Psoas muscle (tissue), 8 donors: Measurements from ENCODE around the gene KCNMB1. TPM values are rescaled to one million over a fixed set of nuclear protein-coding genes. Genes with fewer than 3 reads are reported as not detected.

ENCODE experiments used
- ATAC-seq, 4 donors: fragments of 200-7000 bp; cut with Tn5 transposase; one replicate each; pipeline ENCODE4 v1.9.1; 2020; ENCODE audit warnings: moderate library complexity in 3 of 4, mild to moderate bottlenecking in 2 of 4
- DNase-seq, 2 donors: peaks; one replicate each; pipeline ENCODE4 v3.0.0-alpha.2; 2020
- H3K27ac ChIP-seq: fragments of 200-600 bp; one replicate; pipeline ENCODE4 v1.8.0; 2022
- H3K27me3 ChIP-seq, 3 donors: fragments of 200-600 bp in 1 of 3; one replicate each; pipeline versions ENCODE4 v1.6.1 to v1.8.0; 2013 to 2022; ENCODE audit warnings: low read length in 2 of 3, mild to moderate bottlenecking in 2 of 3, moderate library complexity in 1 of 3; ENCODE audit not compliant: insufficient read depth in 3 of 3
- H3K36me3 ChIP-seq, 2 donors: fragments of 200-600 bp in 1 of 2; one replicate each; pipeline versions ENCODE4 v1.6.1 to v1.8.0; 2013 to 2022; ENCODE audit warnings: low read depth in 1 of 2, mild to moderate bottlenecking in 1 of 2, moderate library complexity in 1 of 2; ENCODE audit not compliant: insufficient read depth in 1 of 2
- H3K4me1 ChIP-seq: fragments of 200-600 bp; one replicate; pipeline ENCODE4 v1.8.0; 2022
- H3K4me3 ChIP-seq: fragments of 200-600 bp; one replicate; pipeline ENCODE4 v1.8.0; 2022; ENCODE audit warnings: mild to moderate bottlenecking
- H3K9me3 ChIP-seq: fragments of 200-600 bp; one replicate; pipeline ENCODE4 v1.8.0; 2022
- CTCF ChIP-seq: fragments of 200-600 bp; IDR thresholded peaks from one replicate; pipeline ENCODE4 v1.8.0; 2022; ENCODE audit warnings: antibody characterized with exemption
- WGBS, 3 donors: extraction: QIAGEN DNeasy Blood & Tissue Kit; methylation state at CpG; one replicate each; pipeline versions ENCODE4 v1.1.6 to v1.1.7; 2013; 5-methylcytosine and 5-hydroxymethylcytosine counted together
- intact Hi-C, 2 donors: fragments of 100-400 bp; cut with DNase I; formaldehyde crosslinking; loops; one replicate each; pipeline versions ENCODE4 v1.11.0 to v1.14.2; 2022
- polyA plus RNA-seq, 3 donors: library from polyadenylated mRNA; stranded (reverse); fragments of 200-250 nt; gene quantifications; one replicate each; pipeline ENCODE4 v1.2.3, GENCODE V29; 2013
- total RNA-seq, 4 donors: library from RNA; stranded (reverse); fragmentation: NEBNext Ultra II Directional in 2 of 4; extraction: Animal tissue kit (Norgen Biotek cat#: 25700) in 2 of 4; gene quantifications; one replicate each; pipeline versions ENCODE4 v1.2.1 to v1.2.4, GENCODE V29; 2021 to 2023
- donor health status: healthy with polysubstance abuse.
- donor health status: DM: no; HTN: no; CAD: no; lungs with moderate emphysema.
- donor health status: Bipolar disorder and iron deficiency.
- donor health status: healthy.
- donor health status: DM: yes; HTN: yes; CAD: no.
- donor health status: DM: no; HTN: no; CAD: no.
- donor health status: DM: no; HTN: no; CAD: no.
- donor health status: DM: yes; HTN: yes; CAD: no.

KCNMB1 gene
- total and polyA plus RNA-seq, 7 donors = 0.12 to 0.42 (median 0.25) TPM

GRCh38 chr5:170393958-170394357 is 4.8 kb upstream of the KCNMB1 start:
- intact Hi-C loops = no loop called here
- WGBS, 3 donors = 77 to 85% (median 83%) methylated on average over 8 of the region's 8 CpGs

GRCh38 chr5:170393235-170393634 is 4.1 kb upstream of the KCNMB1 start:
- TF ChIP-seq CTCF = no peak
- DNase-seq = no peak
- Histone ChIP-seq H3K4me1 (no peaks in the 10 kb centered on the region), H3K27me3 (peaks cover 0 to 3% (median 0%) of the 10 kb centered on the region in 3 donors), H3K27ac (no peak overlapping the region), H3K36me3 (no peaks in the 10 kb centered on the region), H3K9me3 (no peaks in the 10 kb centered on the region), H3K4me3 (no peak overlapping the region)
- intact Hi-C loops = no loop called here
- ATAC-seq = no peak
- 78 to 86% (median 83%) methylated on average over 6 of the region's 6 CpGs for WGBS, 3 donors

More at GRCh38 chr5:170393958-170394357, 4.8 kb upstream of the KCNMB1 start:
- Histone ChIP-seq H3K27me3 (peaks cover 0 to 3% (median 0%) of the 10 kb centered on the region in 3 donors), H3K4me1 (no peaks in the 10 kb centered on the region), H3K36me3 (no peaks in the 10 kb centered on the region), H3K27ac (no peak overlapping the region), H3K4me3 (no peak overlapping the region), H3K9me3 (no peaks in the 10 kb centered on the region)
- ATAC-seq (no peak), DNase-seq (no peak)
- no peak for TF ChIP-seq CTCF

- no peak for ATAC-seq
- intact Hi-C loops = no loop called here
- no peak for TF ChIP-seq CTCF
- Histone ChIP-seq H3K27me3 (peaks cover 0 to 2% (median 0%) of the 10 kb centered on the region in 3 donors), H3K36me3 (no peaks in the 10 kb centered on the region), H3K4me1 (no peaks in the 10 kb centered on the region), H3K9me3 (no peaks in the 10 kb centered on the region), H3K27ac (no peak overlapping the region), H3K4me3 (no peak overlapping the region)
- WGBS, 3 donors = 81 to 92% (median 92%) methylated on average over 3 to 5 of the region's 5 CpGs
- DNase-seq = no peak
Measured at GRCh38 chr5:170390472-170390871, 1.3 kb upstream of the KCNMB1 start.

GRCh38 chr5:170389550-170389892 is 354 bp upstream of the KCNMB1 start:
- intact Hi-C loops = no loop called here
- Histone ChIP-seq H3K4me1 (no peaks in the 10 kb centered on the region), H3K4me3 (peak overlapping the region; percentile 38), H3K27me3 (no peaks in the 10 kb centered on the region), H3K27ac (no peak overlapping the region), H3K9me3 (no peaks in the 10 kb centered on the region), H3K36me3 (no peaks in the 10 kb centered on the region)
- ATAC-seq (no peak), DNase-seq (no peak)
- WGBS, 3 donors = 38 to 52% (median 41%) methylated on average over 4 of the region's 4 CpGs
- no peak for TF ChIP-seq CTCF
